GM12878 (cell line): ENCODE measurements around the gene SIGLEC5. TPM values are rescaled to one million over a fixed set of nuclear protein-coding genes. Genes with fewer than 3 reads are reported as not detected.

ENCODE experiments used
- ATAC-seq: fragments of 200-7000 bp; cut with Tn5 transposase; 3 replicates; pipeline ENCODE4 v1.9.1; 2020; ENCODE audit warnings: mild to moderate bottlenecking, moderate library complexity
- BruUV-seq: library from RNA; stranded (reverse); fragments of 400-500 nt; replicated peaks from 2 replicates; lab custom pipeline; 2021; lab: Mats Ljungman, UMichigan
- CTCF ChIA-PET: fragments of 300-600 bp; sonication (Branson Sonifier 250); formaldehyde crosslinking; extraction: SDS; loops from one replicate; lab custom pipeline; 2021; ENCODE audit warnings: inconsistent platforms; lab: Yijun Ruan, JAX
- POLR2A ChIA-PET: fragments of 350-600 bp; formaldehyde crosslinking; extraction: SDS; loops from one replicate; lab custom pipeline; 2021; ENCODE audit warnings: inconsistent platforms; lab: Charles Lee
- RAD21 ChIA-PET: fragments of 300-600 bp; sonication (Branson Sonifier 250); formaldehyde crosslinking; loops from one replicate; lab custom pipeline; 2023; ENCODE audit warnings: antibody characterized with exemption; ENCODE audit not compliant: unreplicated experiment; lab: Charles Lee
- SMC1A ChIA-PET: fragments of 300-600 bp; sonication (Branson Sonifier 250); formaldehyde crosslinking; loops from one replicate; lab custom pipeline; 2023; ENCODE audit not compliant: unreplicated experiment, uncharacterized antibody; lab: Charles Lee
- DNase-seq: peaks from one replicate; pipeline ENCODE4 v3.0.0-alpha.2; 2011; ENCODE audit warnings: low read depth, low spot score
- FAIRE-seq: peaks from 3 replicates; lab custom pipeline; 2011; peaks lifted over from hg19 to GRCh38; lab: Jason Lieb, UNC
- H2AFZ ChIP-seq: 2 replicates; pipeline ENCODE4 v1.6.0; 2011; ENCODE audit warnings: low read depth, low read length, control low read depth; ENCODE audit not compliant: control insufficient read depth
- H3K27ac ChIP-seq: 2 replicates; pipeline ENCODE4 v1.5.1; 2011; ENCODE audit warnings: control low read depth; ENCODE audit not compliant: control insufficient read depth, insufficient read depth
- H3K27me3 ChIP-seq, 2 experiments: replicated peaks in 1 of 2; 2 replicates each; pipeline versions ENCODE4 v1.6.0 to v1.6.1; 2011; ENCODE audit warnings: low read length in 1 of 2; ENCODE audit not compliant: control insufficient read depth in 2 of 2, insufficient read depth in 2 of 2
- H3K36me3 ChIP-seq, 2 experiments: 2 replicates each; pipeline ENCODE4 v1.5.1; 2011; ENCODE audit warnings: low read length in 1 of 2; ENCODE audit not compliant: control insufficient read depth in 2 of 2, insufficient read depth in 2 of 2
- H3K4me1 ChIP-seq: 2 replicates; pipeline ENCODE4 v1.6.1; 2011; ENCODE audit warnings: mild to moderate bottlenecking, low read length, moderate library complexity, mixed read lengths; ENCODE audit not compliant: control insufficient read depth, insufficient read depth
- H3K4me2 ChIP-seq: 2 replicates; pipeline ENCODE4 v1.6.0; 2011; ENCODE audit warnings: control low read depth; ENCODE audit not compliant: control insufficient read depth, insufficient read depth
- H3K4me3 ChIP-seq: fragments of 200-600 bp; sonication (generic); 2 replicates; pipeline ENCODE4 v1.5.1; 2016
- H3K79me2 ChIP-seq: 2 replicates; pipeline ENCODE4 v1.6.0; 2011; ENCODE audit warnings: low read length; ENCODE audit not compliant: control insufficient read depth, insufficient read depth
- H3K9ac ChIP-seq: 2 replicates; pipeline ENCODE4 v1.8.0; 2011; ENCODE audit warnings: low read length, control low read depth, mixed read lengths; ENCODE audit not compliant: control insufficient read depth, insufficient read depth
- H3K9me3 ChIP-seq: replicated peaks from 3 replicates; pipeline ENCODE4 v1.5.1; 2011; ENCODE audit warnings: mild to moderate bottlenecking, low read length; ENCODE audit not compliant: control insufficient read depth, insufficient read depth
- H4K20me1 ChIP-seq: 2 replicates; pipeline ENCODE4 v1.6.0; 2011; ENCODE audit not compliant: control insufficient read depth, insufficient read depth
- ASH2L ChIP-seq: fragments of 300-600, 200-600 bp; sonication (generic); IDR thresholded peaks from 2 replicates; pipeline ENCODE4 v1.6.1; 2017; ENCODE audit warnings: low read depth, mild to moderate bottlenecking, borderline replicate concordance
- CTCF ChIP-seq, 3 experiments: IDR thresholded peaks in 2 of 3; conservative IDR thresholded peaks in 1 of 3; 2 replicates each; pipeline ENCODE4 v1.5.1; 2011; ENCODE audit warnings: low read depth in 3 of 3, low read length in 3 of 3, mild to moderate bottlenecking in 3 of 3, control low read depth in 2 of 3, moderate library complexity in 2 of 3, inconsistent platforms in 1 of 3, mixed read lengths in 1 of 3; ENCODE audit not compliant: control insufficient read depth in 2 of 3, insufficient read depth in 1 of 3; ENCODE audit errors: extremely low read depth in 1 of 3
- JUND ChIP-seq: IDR thresholded peaks from 2 replicates; pipeline ENCODE4 v1.6.1; 2012; ENCODE audit warnings: low read depth, mild to moderate bottlenecking, low read length, improper control_type of control experiment, moderate library complexity
- RAD21 ChIP-seq: IDR thresholded peaks from 2 replicates; pipeline ENCODE4 v1.6.1; 2011; ENCODE audit warnings: mild to moderate bottlenecking, low read depth, low read length, moderate library complexity; ENCODE audit not compliant: insufficient read depth
- SMC3 ChIP-seq: IDR thresholded peaks from 2 replicates; pipeline ENCODE4 v1.6.1; 2011; ENCODE audit warnings: low read length, improper control_type of control experiment, borderline replicate concordance
- SREBF1 ChIP-seq: IDR thresholded peaks from 2 replicates; pipeline ENCODE4 v1.6.1; 2012; ENCODE audit warnings: mild to moderate bottlenecking, low read length
- WGBS: methylation state at CpG from one replicate; pipeline ENCODE4 v1.1.6; 2016; ENCODE audit warnings: low lambda C conversion rate; ENCODE audit not compliant: insufficient replicate concordance, insufficient coverage; ENCODE audit errors: missing lambda C conversion rate; 5-methylcytosine and 5-hydroxymethylcytosine counted together
- in situ Hi-C: fragments of 300-500 bp; cut with MboI; formaldehyde crosslinking; loops from 9 replicates; pipeline ENCODE4 v1.14.3; 2018; ENCODE audit warnings: mixed read lengths
- intact Hi-C: fragments of 100-400 bp; cut with micrococcal nuclease; formaldehyde crosslinking; loops from one replicate; pipeline ENCODE4 v1.14.2; 2022; ENCODE audit not compliant: unreplicated experiment
- polyA plus RNA-seq, 11 experiments: library from polyadenylated mRNA; depleted of rRNA in 4 of 11; unstranded in 6 of 11; stranded (reverse) in 5 of 11; fragments of >200 nt; fragmentation: Nextera tagmentation in 4 of 11; fragmentation: Illumina TruSeq in 1 of 11; extraction: Ambion mirVana in 4 of 11; extraction: Trizol in 1 of 11; gene quantifications; 1 replicate in 1 of 11; 2 replicates in 10 of 11; pipeline versions ENCODE4 v1.2.1 to v1.2.3, GENCODE V29; 2011 to 2016; ENCODE audit warnings: inconsistent platforms in 2 of 11, missing spikeins in 2 of 11, low read depth in 1 of 11
- total RNA-seq, 4 experiments: library from RNA; depleted of rRNA in 3 of 4; stranded (reverse); fragments of >200 nt in 3 of 4; fragmentation: Illumina TruSeq in 1 of 4; extraction: Trizol in 1 of 4; gene quantifications; 2 replicates each; pipeline versions ENCODE4 v1.2.1 to v1.2.3, GENCODE V29; 2013 to 2021

SIGLEC5 gene
- total and polyA plus RNA-seq, 10 of the 15 experiments (the other 5 are each of a cell fraction or from before 2014, with no cell fraction given): 0.05 to 2.5 (median 1.4) TPM; not detected in 1

- Histone ChIP-seq H3K36me3 (no peaks in the 10 kb centered on the region), H4K20me1 (no peaks in the 10 kb centered on the region), H3K9ac (no peak overlapping the region), H3K9me3 (no peaks in the 10 kb centered on the region; the same call in 2 of the 3 replicates), H3K4me2 (no peak overlapping the region), H3K27me3 (no peaks in the 10 kb centered on the region), H3K4me3 (no peak overlapping the region), H3K27ac (no peak overlapping the region), H3K4me1 (no peaks in the 10 kb centered on the region), H2AFZ (no peak overlapping the region), H3K79me2 (no peaks in the 10 kb centered on the region)
- POLR2A ChIA-PET: no interaction called here
- in situ Hi-C loops (no loop called here), intact Hi-C loops (no loop called here)
- 0% methylated on average over 4 of the region's 5 CpGs for WGBS
- DNase-seq (no peak), ATAC-seq (no peak), FAIRE-seq (no peak)
- peak; percentile 17 to 32 (median 31); a peak in 4 of 6 replicates for TF ChIP-seq CTCF (IDR thresholded peaks at IDR 0.05 in 2 of 3, conservative IDR thresholded peaks at IDR 0.05 in 1 of 3; ENCODE audit: control insufficient read depth in 2 of 3, extremely low read depth in 1 of 3, insufficient read depth in 1 of 3, low read depth in 3 of 3, low read length in 3 of 3)
- no peak for TF ChIP-seq ASH2L
- no peak for TF ChIP-seq SREBF1
- TF ChIP-seq RAD21: peak; percentile 48
- TF ChIP-seq JUND: no peak
- peak; percentile 22; the same call in 1 of the 2 replicates for TF ChIP-seq SMC3
- BruUV-seq: no TSS peak
- RAD21 ChIA-PET: interaction anchor here (0.5 to 1.0 kb wide), 2 partner anchors 165 to 217 kb away, joined by 3 to 4 read pairs; no protein-coding TSS in a partner anchor
- SMC1A ChIA-PET: interaction anchor here (1.0 to 2.4 kb wide), 3 partner anchors 122 to 164 kb away, joined by 3 to 6 read pairs (median 5); no protein-coding TSS in a partner anchor
- CTCF ChIA-PET: interaction anchor here (1.0 to 1.9 kb wide), 4 partner anchors 14 to 165 kb away, joined by 3 to 5 read pairs (median 4); no protein-coding TSS in a partner anchor
Observed at GRCh38 chr19:51637362-51637978, 7.3 kb upstream of the SIGLEC5 start.
